HL-60/S4 (cell line): ENCODE results near the gene TAB2.
"Not testable (repeated sequence)": the region's sequence is repeated elsewhere in the genome, so short reads cannot be mapped to it uniquely, and the experiment has no call there.

Source experiments
- in situ Hi-C: fragments of 300-500 bp; cut with MboI; formaldehyde crosslinking; loops from 2 replicates; pipeline ENCODE4 v1.14.3; 2022; ENCODE audit warnings: low sequenced_read_pairs

TAB2 gene

DNA sequence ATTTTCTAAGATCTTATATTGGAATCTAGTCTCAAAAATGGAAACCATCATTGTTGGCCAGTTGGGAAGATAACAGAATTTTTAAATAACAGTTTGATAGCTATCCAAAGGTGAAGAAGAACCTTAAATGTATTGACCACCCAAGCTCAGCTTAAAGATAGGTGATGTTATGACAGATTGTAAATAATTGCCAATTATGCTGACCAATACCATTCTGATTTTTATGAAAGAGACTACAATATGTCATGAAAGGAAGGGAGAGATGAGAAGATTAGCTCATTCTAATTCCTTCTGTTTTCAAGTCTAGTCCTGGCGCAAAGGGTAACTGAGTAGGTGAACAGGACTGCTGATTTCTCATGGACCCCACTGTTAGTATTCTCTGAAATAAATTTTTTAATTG is 5.7 kb upstream of the TAB2 start:
- in situ Hi-C loops, result no loop called here

- in situ Hi-C loops, result no loop called here
These were observed 4.4 kb upstream of the TAB2 start for GRCh38 chr6:149313070-149313469.

- in situ Hi-C loops, result no loop called here
These were observed 3.7 kb upstream of the TAB2 start for GRCh38 chr6:149313861-149314260.

DNA sequence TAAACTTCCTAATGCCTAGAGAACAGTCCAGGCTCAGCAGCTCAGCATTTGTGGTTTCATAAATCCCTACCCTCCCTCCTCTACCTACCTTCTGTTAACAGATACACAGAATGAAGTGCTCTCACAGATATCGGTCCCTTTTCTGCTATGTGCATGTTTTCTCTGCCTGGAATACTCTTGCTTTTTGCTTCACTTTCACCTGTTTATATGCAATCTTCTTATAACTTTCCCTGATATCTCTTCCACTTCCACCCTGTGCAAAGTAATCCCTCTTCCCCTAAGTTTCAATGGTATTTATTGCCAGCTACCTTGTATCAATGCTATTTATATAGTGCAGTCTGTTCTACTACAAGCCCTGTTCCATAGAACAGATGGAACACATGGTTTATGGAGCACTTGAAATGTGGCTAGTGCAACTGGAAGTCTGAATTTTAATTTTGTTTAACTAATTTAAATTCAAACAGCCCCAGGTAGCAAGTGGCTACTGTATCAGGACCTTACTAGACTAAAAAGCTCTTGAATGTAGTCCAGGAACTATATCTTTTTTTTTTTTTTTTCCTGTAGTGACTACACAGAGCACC is 3.1 kb upstream of the TAB2 start:
- in situ Hi-C loops, result no loop called here

- in situ Hi-C loops, result no loop called here
These were observed 1.3 kb upstream of the TAB2 start for GRCh38 chr6:149316108-149316727.

GRCh38 chr6:149316740-149317643 is 520 bp upstream of the TAB2 start:
- in situ Hi-C loops, result no loop called here

- in situ Hi-C loops, result no loop called here
These were observed 1.2 kb downstream of the TAB2 start for GRCh38 chr6:149318581-149319286.

DNA sequence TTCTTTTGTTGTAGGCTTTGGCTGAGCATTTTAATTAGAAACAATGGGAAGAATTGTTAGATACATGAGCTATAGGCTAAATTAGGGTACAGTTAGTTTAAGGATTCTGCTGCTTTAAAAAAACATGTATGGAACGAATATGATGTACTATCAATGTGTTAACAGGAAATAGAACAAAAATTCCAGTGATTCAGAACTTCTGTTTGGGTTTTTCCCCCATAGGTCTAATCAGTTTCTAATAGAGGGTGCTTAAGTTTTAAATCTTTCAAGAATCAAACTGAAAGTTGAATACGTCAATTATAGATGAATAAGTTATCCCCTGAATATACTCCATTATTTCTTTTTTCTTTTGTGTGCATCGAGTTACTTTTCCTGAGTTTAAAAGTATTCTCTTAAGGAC is 1.9 kb downstream of the TAB2 start:
- in situ Hi-C loops, result no loop called here

GRCh38 chr6:149320016-149320415 is 2.5 kb downstream of the TAB2 start:
- in situ Hi-C loops, result not testable (repeated sequence)

DNA sequence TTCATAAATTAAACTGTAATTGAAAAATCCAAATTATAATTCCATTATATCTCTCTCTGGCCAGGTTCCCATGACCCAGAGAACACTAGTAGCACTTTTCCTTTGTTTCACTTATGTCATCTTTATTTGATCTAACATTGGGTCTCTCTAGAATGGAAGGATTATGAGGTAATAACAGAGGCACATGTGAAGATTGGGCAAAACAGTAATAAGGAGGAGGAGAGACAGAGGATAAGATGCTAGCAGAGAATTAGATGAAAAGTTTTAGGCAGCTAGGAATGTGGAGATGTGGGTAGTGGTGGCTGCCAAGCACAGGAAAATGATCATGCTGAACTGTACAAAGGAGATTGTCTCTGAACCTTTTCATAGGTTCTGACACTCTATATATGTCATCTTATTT is 3.3 kb downstream of the TAB2 start:
- in situ Hi-C loops, result no loop called here

GRCh38 chr6:149323353-149323752 is 5.8 kb downstream of the TAB2 start:
- in situ Hi-C loops, result no loop called here

DNA sequence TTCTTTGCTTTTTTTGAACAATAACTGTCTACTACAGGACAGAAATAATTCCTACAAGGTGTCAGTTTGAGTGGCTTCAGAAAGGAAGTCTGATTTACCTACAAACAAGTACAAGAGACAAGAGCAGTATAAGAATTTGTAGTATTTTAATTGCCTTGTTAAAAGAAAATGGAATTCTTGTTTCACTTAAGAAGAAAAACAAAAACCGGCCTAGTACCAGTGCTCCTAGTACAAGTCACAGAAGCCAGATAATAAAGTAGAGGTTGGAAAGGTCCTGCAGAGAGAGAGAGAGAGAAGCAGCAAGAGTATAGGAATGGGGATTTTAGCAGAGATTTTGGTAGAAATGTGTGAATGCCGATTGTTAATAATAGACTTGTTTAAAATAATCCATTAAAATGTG is 6.4 kb downstream of the TAB2 start:
- in situ Hi-C loops, result no loop called here

DNA sequence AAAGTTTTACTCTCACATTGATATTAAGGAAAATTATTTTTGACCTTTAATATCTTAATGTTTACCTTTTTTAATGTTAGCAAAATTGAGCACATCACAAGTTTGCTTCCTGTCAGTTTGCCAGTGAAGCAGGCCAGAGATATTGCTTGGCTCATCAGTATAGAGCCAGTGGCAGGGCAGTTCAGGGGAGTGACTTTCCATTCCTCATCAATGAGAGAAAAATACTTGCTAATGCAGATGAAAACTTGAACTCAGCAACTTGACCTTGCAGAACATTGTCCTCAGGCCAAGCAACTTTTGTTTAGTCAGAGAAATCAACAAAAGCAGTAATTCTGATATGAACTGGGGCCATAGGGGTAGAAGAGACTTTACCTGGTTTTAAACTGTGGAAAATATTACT is 6.9 kb downstream of the TAB2 start:
- in situ Hi-C loops, result no loop called here

GRCh38 chr6:149325648-149326236 is 8.2 kb downstream of the TAB2 start:
- in situ Hi-C loops, result no loop called here

GRCh38 chr6:149327638-149328037 is 10.1 kb downstream of the TAB2 start:
- in situ Hi-C loops, result no loop called here

DNA sequence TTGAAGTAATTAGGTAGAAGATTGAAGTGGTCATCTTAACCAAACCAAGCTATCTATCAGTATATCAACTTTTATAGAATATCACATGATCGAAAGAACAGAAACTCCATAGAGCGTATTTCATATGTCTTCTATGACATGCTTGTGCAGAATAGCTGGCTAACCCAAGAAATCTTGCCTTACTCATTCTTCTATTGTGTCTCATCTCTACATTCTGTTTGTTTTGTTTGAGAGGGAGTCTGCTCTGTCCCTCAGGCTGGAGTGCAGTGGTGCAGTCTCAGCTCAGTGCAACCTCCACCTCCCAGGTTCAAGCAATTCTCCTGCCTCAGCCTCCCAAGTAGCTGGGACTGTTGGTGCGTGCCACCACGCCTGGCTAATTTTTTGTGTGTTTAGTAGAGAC is 10.6 kb downstream of the TAB2 start:
- in situ Hi-C loops, result no loop called here

DNA sequence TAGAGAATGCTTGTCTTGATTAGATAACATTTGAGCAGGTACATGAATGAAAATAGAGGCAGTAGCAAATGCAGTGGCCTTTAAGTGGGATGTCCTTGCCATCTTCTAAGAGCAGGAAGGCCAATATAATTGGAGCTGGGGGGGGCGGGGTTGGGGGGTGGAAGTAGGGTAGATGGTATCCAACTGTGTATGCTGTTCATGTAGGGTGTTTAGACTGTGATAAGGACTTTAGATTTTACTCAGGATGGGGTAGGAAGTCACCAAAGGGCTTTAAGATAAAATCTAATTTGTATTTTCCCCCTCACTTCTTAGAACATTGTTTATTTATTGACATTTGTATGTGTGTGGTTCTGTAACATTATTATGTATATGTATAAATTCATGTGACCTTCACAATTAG is 12.0 kb downstream of the TAB2 start:
- in situ Hi-C loops, result no loop called here

DNA sequence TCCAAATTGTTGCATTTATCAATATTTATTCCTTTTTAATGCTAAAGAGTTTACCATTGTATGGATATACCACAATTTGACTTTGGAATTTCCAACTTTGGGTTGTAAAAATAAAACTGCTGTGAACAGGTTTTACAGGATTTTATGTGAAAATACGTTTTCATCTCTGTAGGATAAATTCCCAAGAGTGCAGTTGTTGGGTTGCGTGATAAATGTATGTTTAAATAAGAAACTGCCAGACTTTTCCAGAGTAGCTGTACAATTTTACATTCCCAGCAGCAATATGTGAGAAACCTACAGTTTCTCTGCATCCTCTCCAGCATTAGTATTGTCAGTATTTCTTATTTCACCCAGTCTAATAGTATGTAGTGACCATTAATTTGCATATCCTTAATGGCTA is 12.6 kb downstream of the TAB2 start:
- in situ Hi-C loops, result no loop called here

DNA sequence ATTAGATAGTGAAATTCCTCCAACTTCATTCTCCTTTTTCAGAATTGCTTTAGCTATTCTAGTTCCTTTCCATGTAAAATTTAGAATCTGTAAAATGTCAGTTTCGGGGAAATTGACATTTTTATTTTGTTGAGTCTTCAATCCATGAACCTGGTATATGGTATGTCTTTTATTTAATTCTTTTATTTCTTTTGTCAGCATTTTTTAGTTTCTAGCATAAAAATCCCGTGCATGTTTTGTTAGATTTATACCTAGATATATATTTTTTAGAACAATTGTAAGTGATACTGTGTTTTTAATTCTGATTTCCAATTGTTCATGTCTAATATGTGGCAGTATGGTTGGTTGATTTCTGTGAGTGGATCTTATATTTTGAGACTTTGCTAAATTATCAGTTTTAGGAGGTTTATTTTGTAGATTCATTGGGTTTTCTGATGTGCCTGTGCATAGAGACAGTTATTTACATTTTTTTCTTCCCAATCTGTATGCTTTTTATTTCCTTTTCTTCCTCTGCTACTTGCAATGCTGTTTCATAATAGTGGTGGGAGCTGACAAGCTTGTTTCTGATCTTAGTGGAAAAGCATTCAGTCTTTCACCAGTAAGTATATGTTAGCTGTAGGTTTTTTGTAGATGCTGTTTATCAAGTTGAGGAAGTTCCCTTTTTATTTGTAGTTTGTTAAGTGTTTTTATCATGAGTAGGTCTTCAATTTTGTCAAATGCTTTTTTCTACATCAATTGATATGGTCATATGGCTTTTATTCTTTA is 13.7 kb downstream of the TAB2 start:
- in situ Hi-C loops, result no loop called here

- in situ Hi-C loops, result no loop called here
These were observed 14.4 kb downstream of the TAB2 start for GRCh38 chr6:149331871-149332270.
